NCI-H1105 treated with DMSO at 0.1 percent for 48 hours (cell line): Measurements from ENCODE around the gene RCSD1.

ENCODE experiments used
- DNase-seq: peaks from one replicate; lab custom pipeline; 2025; lab: John Stamatoyannopoulos, UW

RCSD1 gene

DNA sequence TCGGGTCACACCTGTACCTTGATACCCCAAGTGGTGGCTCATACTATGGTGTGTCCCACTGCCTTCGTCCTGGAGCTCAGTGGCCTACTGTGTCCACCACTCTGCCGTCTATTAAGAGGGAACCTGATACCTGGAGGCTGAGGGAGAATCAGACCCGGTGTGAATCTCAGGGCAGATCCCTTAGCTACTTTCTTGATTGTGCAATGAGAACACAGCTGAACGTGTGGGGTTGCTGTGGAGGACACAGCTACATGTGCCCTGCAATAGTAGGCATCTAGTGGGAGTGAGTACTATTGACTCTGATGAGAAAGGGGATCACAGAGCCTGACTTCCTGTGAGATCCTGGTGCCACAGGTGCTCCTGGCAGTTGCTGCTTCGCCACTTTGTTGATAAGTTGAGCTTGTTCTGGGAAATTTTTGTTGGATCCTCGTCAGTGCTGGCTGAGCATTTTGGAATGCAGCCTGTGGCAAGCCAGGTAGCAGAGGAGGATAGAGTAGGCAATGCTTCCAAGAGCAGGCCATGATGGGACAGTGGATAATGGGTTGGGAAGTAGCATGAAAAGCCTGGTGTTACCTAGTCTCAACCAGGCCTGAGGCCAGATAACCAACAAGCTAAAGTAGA, 63.5 kb downstream of the RCSD1 start:
- no peak for DNase-seq

- no peak for DNase-seq
Observed at GRCh38 chr1:167694691-167695090, 64.7 kb downstream of the RCSD1 start.

GRCh38 chr1:167695147-167695546, 65.1 kb downstream of the RCSD1 start:
- DNase-seq: no peak

GRCh38 chr1:167695756-167696561, 65.9 kb downstream of the RCSD1 start:
- DNase-seq: no peak

DNA sequence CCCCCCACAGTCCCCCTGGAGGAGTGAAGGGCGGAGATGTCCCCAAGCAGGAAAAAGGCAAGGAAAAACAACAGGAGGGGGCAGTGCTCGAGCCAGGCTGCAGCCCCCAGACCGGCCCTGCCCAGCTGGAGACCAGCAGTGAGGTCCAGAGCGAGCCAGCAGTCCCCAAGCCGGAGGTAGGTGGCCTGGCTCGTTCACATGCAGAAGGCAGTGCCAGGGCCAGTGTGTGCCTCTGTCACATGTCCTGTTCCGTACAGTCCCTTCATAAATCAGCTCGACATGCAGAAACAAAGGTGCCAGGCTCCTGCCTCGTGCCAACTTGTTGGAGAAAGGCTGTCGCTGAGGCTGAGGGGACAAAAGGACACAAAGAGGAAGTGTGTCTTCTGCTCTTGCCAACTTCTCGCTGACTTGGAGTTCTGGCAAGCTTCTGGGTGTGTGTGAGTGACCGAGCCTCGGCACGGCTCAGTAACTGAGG, 67.7 kb downstream of the RCSD1 start:
- DNase-seq: no peak

- DNase-seq: no peak
Observed at GRCh38 chr1:167698313-167698712, 68.3 kb downstream of the RCSD1 start.

DNA sequence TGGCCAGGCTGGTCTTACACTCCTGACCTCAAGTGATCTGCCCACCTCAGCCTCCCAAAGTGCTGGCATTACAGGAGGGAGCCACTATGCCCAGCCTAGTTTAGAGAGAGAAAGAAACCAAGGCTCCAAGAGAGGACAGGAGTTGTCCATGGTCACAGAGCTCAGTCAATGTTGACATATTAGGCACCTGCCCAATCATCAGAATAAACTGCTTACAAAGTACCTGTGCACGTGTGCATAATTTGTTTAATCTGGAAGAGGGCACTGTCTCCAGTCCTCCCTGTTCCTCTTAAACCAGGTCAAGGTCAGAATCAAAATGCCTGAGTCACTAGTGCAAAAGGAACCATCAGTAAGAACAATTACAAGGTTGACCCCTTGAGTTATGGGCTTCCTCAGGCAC, 71.5 kb downstream of the RCSD1 start:
- DNase-seq: no peak

GRCh38 chr1:167703557-167703956, 73.5 kb downstream of the RCSD1 start:
- DNase-seq: no peak

GRCh38 chr1:167704715-167705114, 74.7 kb downstream of the RCSD1 start:
- DNase-seq: no peak

GRCh38 chr1:167705250-167705649, 75.2 kb downstream of the RCSD1 start:
- no peak for DNase-seq

- no peak for DNase-seq
Observed at GRCh38 chr1:167706363-167706762, 76.3 kb downstream of the RCSD1 start.

- no peak for DNase-seq
Observed at GRCh38 chr1:167706931-167707877, 77.2 kb downstream of the RCSD1 start.

DNA sequence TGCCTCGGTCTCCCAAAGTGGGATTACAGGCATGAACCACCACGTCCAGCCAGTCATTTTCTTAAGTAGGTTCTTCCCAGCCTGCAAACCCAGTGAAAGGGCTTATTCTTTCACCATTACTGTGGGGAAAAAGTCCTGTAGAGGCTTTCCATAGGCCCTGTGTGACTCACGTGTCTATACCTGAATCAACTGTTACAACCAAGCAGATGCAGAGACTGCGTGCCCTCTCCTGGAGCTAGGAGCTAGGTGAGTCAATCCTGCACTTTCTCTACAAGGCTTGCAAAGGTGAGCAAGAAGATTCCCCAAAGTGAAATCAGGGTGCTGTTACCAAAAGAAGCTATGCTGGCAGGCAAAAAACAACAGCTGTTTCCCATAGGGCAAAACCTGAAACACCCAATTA, 77.9 kb downstream of the RCSD1 start:
- DNase-seq: no peak

GRCh38 chr1:167708940-167709389, 78.9 kb downstream of the RCSD1 start:
- no peak for DNase-seq

- peak; percentile 25 for DNase-seq
Observed at GRCh38 chr1:167710836-167711235, 80.8 kb downstream of the RCSD1 start.

DNA sequence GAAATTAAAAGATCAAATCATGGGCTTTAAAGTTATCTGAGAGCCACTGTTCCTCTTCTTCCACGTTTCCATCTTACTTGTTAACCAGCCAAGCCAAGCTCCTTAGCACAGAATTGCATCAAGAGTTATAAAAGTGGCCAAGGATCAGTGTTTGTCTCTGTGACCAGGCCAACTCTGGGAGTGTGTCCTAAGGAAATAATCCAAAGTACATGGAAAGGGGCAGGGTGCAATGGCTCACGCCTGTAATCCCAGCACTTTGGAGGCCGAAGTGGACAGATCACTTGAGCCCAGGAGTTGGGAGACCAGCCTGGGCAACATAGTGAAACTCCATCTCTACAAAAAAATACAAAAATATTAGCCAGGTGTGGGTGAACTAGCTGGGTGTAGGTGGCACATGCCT, 81.8 kb downstream of the RCSD1 start:
- no peak for DNase-seq

GRCh38 chr1:167713330-167714081, 83.5 kb downstream of the RCSD1 start:
- no peak for DNase-seq

- DNase-seq: peak; percentile 81
Observed at GRCh38 chr1:167714098-167714438, 84.0 kb downstream of the RCSD1 start.

DNA sequence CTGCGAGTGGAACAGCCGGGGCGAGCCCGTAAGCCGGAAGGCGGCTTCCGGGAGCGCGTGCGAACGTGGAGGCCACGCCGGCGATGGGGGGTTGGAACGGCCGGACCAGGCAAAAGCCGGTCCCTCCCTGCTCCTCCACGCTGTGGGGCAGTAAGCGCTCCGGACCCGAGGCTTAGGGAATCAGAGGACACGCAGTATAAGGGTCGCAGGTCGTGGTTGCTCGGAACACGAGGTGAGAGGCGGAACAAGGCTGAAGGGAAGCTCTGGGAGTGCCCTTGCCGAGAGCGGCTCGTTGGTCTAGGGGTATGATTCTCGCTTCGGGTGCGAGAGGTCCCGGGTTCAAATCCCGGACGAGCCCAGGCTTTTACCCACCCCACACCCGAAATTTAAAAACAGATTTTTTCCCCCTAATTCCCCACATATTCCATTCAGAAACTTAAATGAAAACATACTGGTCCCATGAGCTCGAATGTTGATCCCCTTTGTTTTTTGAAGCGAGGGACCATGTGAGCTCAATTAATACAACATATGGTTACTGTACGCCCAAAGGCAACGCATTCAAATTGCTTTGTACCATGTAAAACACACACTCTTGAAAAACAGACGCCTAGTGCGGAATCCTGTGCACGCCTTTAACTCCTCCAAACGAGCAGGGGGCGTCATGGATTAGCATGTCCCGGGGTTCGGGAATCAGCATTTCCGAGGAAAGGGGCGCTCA, 84.6 kb downstream of the RCSD1 start:
- peak; percentile 81 for DNase-seq

DNA sequence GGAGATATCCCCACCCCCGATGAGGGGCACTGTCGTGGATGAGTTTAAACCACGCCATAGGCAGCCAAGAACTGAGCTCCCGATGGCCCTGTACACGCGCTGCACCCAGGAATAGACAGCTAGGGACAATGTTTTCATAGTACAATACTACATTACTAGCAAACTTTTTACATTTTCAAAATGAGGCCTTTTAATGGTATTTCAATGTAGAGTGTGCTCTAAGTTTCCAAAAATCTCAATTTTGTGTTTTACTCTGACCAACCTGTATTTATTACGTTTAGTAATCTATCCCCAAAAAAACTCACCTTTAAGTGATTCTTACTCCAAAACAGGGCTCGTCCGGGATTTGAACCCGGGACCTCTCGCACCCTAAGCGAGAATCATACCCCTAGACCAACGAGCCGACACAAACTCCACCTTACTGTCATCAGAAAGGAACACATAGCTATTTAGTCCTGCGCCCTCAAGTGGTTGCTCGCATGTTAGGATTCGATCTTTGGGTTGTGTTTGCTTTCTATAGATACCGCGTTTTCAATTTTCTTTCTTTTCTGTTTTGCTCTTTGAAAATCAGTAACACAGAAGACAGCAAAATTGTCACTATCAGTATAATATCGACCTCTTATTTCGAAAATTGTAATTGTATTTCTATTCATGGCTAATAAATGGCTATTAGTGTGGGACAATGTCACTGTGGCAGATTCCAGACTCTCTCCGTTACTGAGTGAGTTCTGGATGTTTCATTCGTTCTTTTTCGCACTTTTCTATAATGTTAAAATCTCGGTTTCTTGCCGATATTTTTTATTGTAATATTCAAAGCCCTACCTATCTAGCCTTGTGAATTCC, 85.3 kb downstream of the RCSD1 start:
- peak; percentile 85 for DNase-seq
